ENCODE data around the gene M1AP.

The M1AP gene

GRCh38 chr2:74515981-74516633 is 132.0 kb downstream of the M1AP start:
- Mint-ChIP-seq H3K4me3 (peak overlapping the region; percentile 76), H3K27ac (no peak overlapping the region), H3K4me1 (ENCODE audit: low read depth) (peaks cover 20% of the 10 kb centered on the region), H3K27me3 (ENCODE audit: low read depth) (peaks cover 78% of the 10 kb centered on the region), H3K9me3 (no peaks in the 10 kb centered on the region), H3K36me3 (ENCODE audit: low read depth) (peaks cover 8% of the 10 kb centered on the region)
- peak; percentile 71 for DNase-seq (ENCODE audit: low spot score)

DNA sequence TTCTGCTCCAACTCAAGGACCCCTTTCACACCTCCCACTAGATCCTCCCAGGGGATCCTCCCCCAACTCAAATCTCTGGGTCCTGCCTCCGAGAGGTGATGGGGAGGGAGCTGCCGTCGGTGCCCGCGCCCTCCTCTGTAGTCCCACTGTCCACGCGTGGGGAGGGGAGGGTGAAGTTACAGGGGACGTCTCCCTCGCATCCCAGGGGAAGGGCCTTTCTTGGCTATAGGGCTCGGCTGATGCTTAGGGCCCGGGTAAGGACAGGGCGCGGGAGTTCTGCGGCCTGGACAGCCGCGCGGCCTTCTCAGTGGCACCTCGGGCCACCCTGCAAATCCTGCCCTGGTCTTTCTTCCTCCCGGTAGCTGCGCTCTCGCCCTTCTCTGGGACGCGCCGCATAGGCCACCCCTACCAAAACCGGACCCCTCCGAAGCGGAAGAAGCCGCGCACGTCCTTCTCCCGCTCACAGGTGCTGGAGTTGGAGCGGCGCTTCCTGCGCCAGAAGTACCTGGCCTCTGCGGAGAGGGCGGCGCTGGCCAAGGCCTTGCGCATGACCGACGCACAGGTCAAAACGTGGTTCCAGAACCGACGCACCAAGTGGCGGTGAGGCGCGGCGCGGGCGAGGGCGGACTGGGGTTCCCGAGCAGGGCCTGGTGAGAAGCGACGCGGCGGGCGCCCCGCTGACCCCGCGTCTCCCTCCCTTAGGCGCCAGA is 132.7 kb downstream of the M1AP start:
- Mint-ChIP-seq H3K27ac (peak overlapping the region; percentile 49), H3K4me1 (ENCODE audit: low read depth) (peaks cover 24% of the 10 kb centered on the region), H3K9me3 (no peaks in the 10 kb centered on the region), H3K27me3 (ENCODE audit: low read depth) (peaks cover 80% of the 10 kb centered on the region), H3K36me3 (ENCODE audit: low read depth) (peaks cover 8% of the 10 kb centered on the region), H3K4me3 (peak overlapping the region; percentile 82)
- no peak for DNase-seq (ENCODE audit: low spot score)

- Mint-ChIP-seq H3K9me3 (no peaks in the 10 kb centered on the region), H3K27ac (no peak within 1 kb of the TSS), H3K4me1 (ENCODE audit: low read depth) (peaks cover 27% of the 10 kb centered on the region), H3K27me3 (ENCODE audit: low read depth) (peaks cover 77% of the 10 kb centered on the region), H3K4me3 (peak within 1 kb of the TSS; percentile 82), H3K36me3 (ENCODE audit: low read depth) (peaks cover 8% of the 10 kb centered on the region)
- no peak for DNase-seq (ENCODE audit: low spot score)
These were observed 133.5 kb downstream of the M1AP start, which contains the start of gene TLX2 for GRCh38 chr2:74514368-74515270. TSS of gene TLX2 (plus strand) at chr2:74514450. CDS start at chr2:74514807, 357 bp downstream.

DNA sequence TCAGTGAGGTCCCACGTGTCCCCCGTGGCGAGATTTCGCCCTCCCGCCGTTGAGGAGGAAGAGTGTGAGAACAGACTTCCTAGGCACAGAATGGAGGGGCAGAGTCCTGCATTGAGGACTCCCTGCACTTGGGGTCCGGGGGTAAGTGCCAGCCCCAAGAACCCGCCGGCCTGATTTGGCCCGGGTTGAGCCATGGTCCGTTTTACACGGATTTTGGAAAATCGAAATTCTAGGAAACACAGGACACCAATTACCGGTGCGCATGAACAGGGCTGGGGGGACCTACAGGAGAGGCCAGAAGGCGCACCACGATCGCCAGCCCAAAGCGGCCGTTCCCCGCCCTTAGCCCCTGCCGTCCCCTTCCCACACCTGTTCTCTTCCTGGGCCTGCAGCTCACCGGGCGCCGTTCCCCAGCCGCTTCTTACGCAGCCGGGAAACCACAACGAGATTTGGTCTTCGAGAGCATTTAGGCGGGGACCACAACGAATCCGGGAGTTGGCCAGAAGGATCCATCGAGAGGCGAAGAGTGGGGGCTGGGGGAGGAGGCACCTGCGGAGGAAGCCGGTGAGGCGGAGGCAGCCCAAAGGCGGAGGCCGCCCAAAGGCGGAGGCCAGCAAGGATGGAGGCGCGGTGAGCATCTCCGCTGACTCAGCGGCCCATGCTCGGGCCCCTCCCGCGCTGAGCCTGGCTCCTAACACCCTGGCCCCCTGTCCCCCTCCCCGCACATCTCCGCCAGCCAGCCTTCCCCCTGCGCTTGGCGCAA is 134.3 kb downstream of the M1AP start:
- peaks cover 69% of the 10 kb centered on the region for H3K27me3 Mint-ChIP-seq (ENCODE audit: low read depth)
- DNase-seq (ENCODE audit: low spot score), result no peak
- H3K9me3 Mint-ChIP-seq, result no peaks in the 10 kb centered on the region
- H3K4me3 Mint-ChIP-seq, result peak overlapping the region; percentile 55
- peaks cover 8% of the 10 kb centered on the region for H3K36me3 Mint-ChIP-seq (ENCODE audit: low read depth)
- no peak overlapping the region for H3K27ac Mint-ChIP-seq
- peaks cover 28% of the 10 kb centered on the region for H3K4me1 Mint-ChIP-seq (ENCODE audit: low read depth)

- no peak for DNase-seq (ENCODE audit: low spot score)
- H3K27ac Mint-ChIP-seq, result no peak overlapping the region
- peaks cover 64% of the 10 kb centered on the region for H3K27me3 Mint-ChIP-seq (ENCODE audit: low read depth)
- peaks cover 8% of the 10 kb centered on the region for H3K36me3 Mint-ChIP-seq (ENCODE audit: low read depth)
- H3K4me3 Mint-ChIP-seq, result peak overlapping the region; percentile 55
- H3K4me1 Mint-ChIP-seq (ENCODE audit: low read depth), result peaks cover 35% of the 10 kb centered on the region
- H3K9me3 Mint-ChIP-seq, result no peaks in the 10 kb centered on the region
These were observed 135.2 kb downstream of the M1AP start for GRCh38 chr2:74512744-74513604.

DNA sequence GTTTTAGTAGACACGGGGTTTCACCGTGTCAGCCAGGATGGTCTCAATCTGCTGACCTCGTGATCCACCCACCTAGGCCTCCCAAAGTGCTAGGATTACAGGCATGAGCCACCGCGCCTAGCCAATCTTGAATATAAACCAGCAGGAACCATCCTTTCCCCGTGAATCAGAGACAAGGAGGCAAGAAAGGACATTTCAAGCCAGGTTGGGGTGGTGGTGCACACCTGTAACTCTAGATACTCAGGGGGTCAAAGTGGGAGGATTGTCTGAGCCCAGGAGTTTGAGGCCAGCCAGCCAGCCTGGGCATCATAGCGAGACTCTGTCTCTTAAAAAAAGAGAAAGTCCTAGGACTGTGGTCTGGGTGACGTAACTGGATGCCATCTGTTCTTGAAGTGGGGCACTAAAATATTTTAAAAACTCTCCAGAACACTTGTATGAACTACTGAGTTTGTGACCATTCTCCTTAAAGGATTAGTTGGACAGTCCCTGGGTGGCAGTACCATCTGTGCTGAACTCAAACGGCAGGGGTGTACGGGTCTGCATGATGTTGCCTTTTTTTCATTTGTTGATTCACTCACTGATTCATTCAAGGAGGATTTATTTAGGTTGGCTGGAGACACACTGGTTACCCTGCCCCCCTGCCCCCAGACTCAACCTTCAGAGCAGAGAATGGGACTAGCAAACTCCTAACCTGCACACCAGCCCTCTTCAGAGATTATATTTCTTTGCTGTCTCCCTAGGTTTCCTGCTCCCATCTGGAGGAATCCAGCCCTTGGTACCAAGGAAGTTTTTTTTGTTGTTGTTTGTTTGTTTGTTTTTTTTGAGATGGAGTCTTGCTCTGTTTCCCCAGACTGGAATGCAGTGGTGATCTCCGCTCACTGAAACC is 136.8 kb downstream of the M1AP start:
- peaks cover 32% of the 10 kb centered on the region for H3K4me1 Mint-ChIP-seq (ENCODE audit: low read depth)
- H3K27me3 Mint-ChIP-seq (ENCODE audit: low read depth), result peaks cover 48% of the 10 kb centered on the region
- peaks cover 7% of the 10 kb centered on the region for H3K36me3 Mint-ChIP-seq (ENCODE audit: low read depth)
- no peak overlapping the region for H3K4me3 Mint-ChIP-seq
- H3K9me3 Mint-ChIP-seq, result no peaks in the 10 kb centered on the region
- no peak for DNase-seq (ENCODE audit: low spot score)
- H3K27ac Mint-ChIP-seq, result no peak overlapping the region

DNA sequence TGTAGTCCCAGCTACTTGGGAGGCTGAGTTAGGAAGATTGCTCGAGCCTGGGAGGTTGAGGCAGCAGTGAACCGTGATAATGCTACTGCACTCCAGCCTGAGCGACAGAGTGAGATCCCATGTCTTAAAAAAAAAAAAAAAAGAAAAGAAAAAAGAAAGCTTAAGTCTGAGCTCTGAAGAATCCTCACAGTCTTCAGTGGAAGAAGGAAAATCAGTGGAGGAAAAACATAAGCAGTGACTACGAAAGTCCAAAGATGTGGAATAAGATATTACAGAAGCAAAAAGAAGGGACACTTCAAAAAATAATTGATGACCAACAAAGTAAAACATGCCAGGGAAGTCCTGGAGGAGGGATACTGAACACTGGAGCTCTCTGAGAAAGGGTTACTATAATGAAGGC is 137.9 kb downstream of the M1AP start:
- H3K9me3 Mint-ChIP-seq, result no peaks in the 10 kb centered on the region
- H3K4me3 Mint-ChIP-seq, result no peak overlapping the region
- no peak for DNase-seq (ENCODE audit: low spot score)
- no peak overlapping the region for H3K27ac Mint-ChIP-seq
- H3K4me1 Mint-ChIP-seq (ENCODE audit: low read depth), result peaks cover 34% of the 10 kb centered on the region
- peaks cover 12% of the 10 kb centered on the region for H3K36me3 Mint-ChIP-seq (ENCODE audit: low read depth)
- H3K27me3 Mint-ChIP-seq (ENCODE audit: low read depth), result peaks cover 41% of the 10 kb centered on the region

- H3K27me3 Mint-ChIP-seq (ENCODE audit: low read depth), result peaks cover 29% of the 10 kb centered on the region
- H3K27ac Mint-ChIP-seq, result peak overlapping the region; percentile 99
- peaks cover 23% of the 10 kb centered on the region for H3K36me3 Mint-ChIP-seq (ENCODE audit: low read depth)
- no peaks in the 10 kb centered on the region for H3K9me3 Mint-ChIP-seq
- no peak for DNase-seq (ENCODE audit: low spot score)
- H3K4me3 Mint-ChIP-seq, result peak overlapping the region; percentile 96
- peaks cover 41% of the 10 kb centered on the region for H3K4me1 Mint-ChIP-seq (ENCODE audit: low read depth)
These were observed 140.1 kb downstream of the M1AP start for GRCh38 chr2:74507926-74508520.

Data from T-helper 2 cell treated with Interferon-gamma antibody and Interleukin-4, amounts not matched to agents 5 μg/mL and 100 μg/mL, for 36 hours (primary cell).